Transverse colon (tissue), 4 donors: ENCODE results near the gene TEX29. TPM values are rescaled to one million over a fixed set of nuclear protein-coding genes. Genes with fewer than 3 reads are reported as not detected.

Source experiments
- total RNA-seq, 4 donors: library from RNA; depleted of rRNA; stranded (reverse); fragments of >200 nt; gene quantifications; one replicate each; pipeline ENCODE4 v1.1.0, GENCODE V29; 2016

TEX29 gene
- total RNA-seq, 4 donors from 2014 or later, result not detected

Other genes starting within 250 kb of the TEX29 start
- 100 to 1,000 TPM in 1 of 4 donors, 10 to 100 TPM in 3; 62.3 to 104 (median 75.6) TPM for gene ARHGEF7, start 205.3 kb upstream of the TEX29 start, total RNA-seq